ENCODE results near the gene SMG9.

The SMG9 gene

GRCh38 chr19:43779820-43780219, 25.1 kb upstream of the SMG9 start:
- peaks cover 7% of the 10 kb centered on the region for H3K4me1 ChIP-seq (ENCODE audit: control insufficient read depth, insufficient read depth, low read length)
- POLR2A ChIA-PET, result interaction anchor here (0.8 kb wide), 1 partner anchor 47 kb away, joined by 3 read pairs; the partner anchor contains the start of gene ZNF283
- CTCF ChIA-PET, result interaction anchor here (1.0 to 17.4 kb wide), 4 partner anchors 10 to 225 kb away, joined by 3 to 203 read pairs (median 90); no protein-coding TSS in a partner anchor
- H3K9me3 ChIP-seq (ENCODE audit: control insufficient read depth, insufficient read depth, low read depth, low read length), result no peaks in the 10 kb centered on the region
- no peak overlapping the region for H3K4me3 ChIP-seq (ENCODE audit: low read depth, low read length)
- H3K36me3 ChIP-seq (ENCODE audit: control insufficient read depth in 2 of 2, insufficient read depth in 1 of 2, low read length in 2 of 2), result no peaks in the 10 kb centered on the region
- TF ChIP-seq ZNF561 (tag by site-specific recombination; IDR thresholded peaks at IDR 0.05; ENCODE audit: borderline replicate concordance) (no peak), PRDM10 (tag by site-specific recombination; IDR thresholded peaks at IDR 0.05) (no peak), ZNF280D (tag by site-specific recombination; IDR thresholded peaks at IDR 0.05) (no peak), KLF8 (tag by site-specific recombination; IDR thresholded peaks at IDR 0.05) (no peak), ZNF626 (tag by site-specific recombination; IDR thresholded peaks at IDR 0.05) (no peak), ZNF24 (tag by site-specific recombination; IDR thresholded peaks at IDR 0.05) (no peak), GLIS1 (tag by site-specific recombination; IDR thresholded peaks at IDR 0.05) (peak; percentile 43; the same call in 1 of the 2 replicates), GLIS2 (tag by site-specific recombination; IDR thresholded peaks at IDR 0.05) (0 out of 2 replicates have a peak, but pooled peaks have one; percentile 14)
- TF ChIP-seq, protein P1, sequence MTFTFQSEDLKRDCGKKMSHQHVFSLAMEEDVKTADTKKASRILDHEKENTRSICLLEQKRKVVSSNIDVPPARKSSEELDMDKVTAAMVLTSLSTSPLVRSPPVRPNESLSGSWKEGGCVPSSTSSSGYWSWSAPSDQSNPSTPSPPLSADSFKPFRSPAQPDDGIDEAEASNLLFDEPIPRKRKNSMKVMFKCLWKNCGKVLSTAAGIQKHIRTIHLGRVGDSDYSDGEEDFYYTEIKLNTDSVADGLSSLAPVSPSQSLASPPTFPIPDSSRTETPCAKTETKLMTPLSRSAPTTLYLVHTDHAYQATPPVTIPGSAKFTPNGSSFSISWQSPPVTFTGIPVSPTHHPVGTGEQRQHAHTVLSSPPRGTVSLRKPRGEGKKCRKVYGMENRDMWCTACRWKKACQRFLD (tag by site-specific recombination; IDR thresholded peaks at IDR 0.05), result no peak
- no peak overlapping the region for H3K27ac ChIP-seq (ENCODE audit: extremely low read depth, low read depth, low read length)

DNA sequence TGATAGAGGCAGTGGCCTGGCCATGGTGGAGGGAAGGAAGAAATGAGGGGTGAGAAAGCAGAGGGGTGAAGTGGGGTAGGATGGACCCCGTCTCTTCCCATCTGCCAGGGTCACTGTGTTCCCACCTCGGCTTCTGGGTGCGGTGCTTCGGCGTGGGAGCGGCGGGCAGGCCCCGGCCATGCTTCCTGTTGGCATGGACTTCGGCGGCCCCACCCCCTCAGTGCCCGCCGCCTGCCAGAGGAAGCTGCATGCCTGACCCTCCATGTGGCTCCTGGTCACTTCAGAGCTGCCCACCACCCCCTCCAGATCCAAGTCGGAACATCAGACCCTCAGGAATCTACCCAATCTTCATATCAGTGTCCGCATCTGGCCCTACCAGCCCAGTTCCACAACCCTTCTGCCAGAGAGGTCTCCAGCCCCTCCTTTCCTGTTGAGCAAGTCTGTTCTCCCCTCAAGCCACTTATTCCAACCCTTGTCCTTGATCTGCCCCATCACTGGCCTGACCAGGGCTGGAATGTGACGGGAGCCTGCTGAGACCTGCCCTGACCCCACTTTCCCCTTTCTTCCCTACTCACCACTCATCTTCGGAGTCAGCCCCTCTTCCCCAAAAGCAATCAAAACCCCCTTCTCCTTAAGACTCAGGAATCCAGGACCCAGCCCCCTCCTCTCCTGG, 24.5 kb upstream of the SMG9 start:
- POLR2A ChIA-PET, result interaction anchor here (0.8 to 2.0 kb wide), 3 partner anchors 25 to 48 kb away, joined by 3 to 6 read pairs (median 3); partner anchors contain the start of genes SMG9 and ZNF283
- CTCF ChIA-PET, result interaction anchor here (0.7 to 17.4 kb wide), 6 partner anchors 13 to 260 kb away, joined by 3 to 203 read pairs (median 4); no protein-coding TSS in a partner anchor
- TF ChIP-seq PRDM1 (tag by site-specific recombination; IDR thresholded peaks at IDR 0.05) (no peak), ZNF747 (tag by site-specific recombination; IDR thresholded peaks at IDR 0.05) (no peak), ZNF776 (tag by site-specific recombination; IDR thresholded peaks at IDR 0.05; ENCODE audit: borderline replicate concordance) (0 out of 2 replicates have a peak, but pooled peaks have one; percentile 39), ZBTB17 (tag by site-specific recombination; IDR thresholded peaks at IDR 0.05) (no peak), BCL6B (tag by site-specific recombination; IDR thresholded peaks at IDR 0.05) (no peak), ZNF112 (tag by site-specific recombination; IDR thresholded peaks at IDR 0.05) (no peak), ZNF16 (tag by site-specific recombination; IDR thresholded peaks at IDR 0.05; ENCODE audit: low read depth) (no peak), MZF1 (tag by site-specific recombination; IDR thresholded peaks at IDR 0.05; ENCODE audit: borderline replicate concordance) (no peak), ZNF404 (tag by site-specific recombination; IDR thresholded peaks at IDR 0.05) (no peak), ZNF600 (tag by site-specific recombination; IDR thresholded peaks at IDR 0.05) (peak; percentile 78)
- TF ChIP-seq, protein P2, sequence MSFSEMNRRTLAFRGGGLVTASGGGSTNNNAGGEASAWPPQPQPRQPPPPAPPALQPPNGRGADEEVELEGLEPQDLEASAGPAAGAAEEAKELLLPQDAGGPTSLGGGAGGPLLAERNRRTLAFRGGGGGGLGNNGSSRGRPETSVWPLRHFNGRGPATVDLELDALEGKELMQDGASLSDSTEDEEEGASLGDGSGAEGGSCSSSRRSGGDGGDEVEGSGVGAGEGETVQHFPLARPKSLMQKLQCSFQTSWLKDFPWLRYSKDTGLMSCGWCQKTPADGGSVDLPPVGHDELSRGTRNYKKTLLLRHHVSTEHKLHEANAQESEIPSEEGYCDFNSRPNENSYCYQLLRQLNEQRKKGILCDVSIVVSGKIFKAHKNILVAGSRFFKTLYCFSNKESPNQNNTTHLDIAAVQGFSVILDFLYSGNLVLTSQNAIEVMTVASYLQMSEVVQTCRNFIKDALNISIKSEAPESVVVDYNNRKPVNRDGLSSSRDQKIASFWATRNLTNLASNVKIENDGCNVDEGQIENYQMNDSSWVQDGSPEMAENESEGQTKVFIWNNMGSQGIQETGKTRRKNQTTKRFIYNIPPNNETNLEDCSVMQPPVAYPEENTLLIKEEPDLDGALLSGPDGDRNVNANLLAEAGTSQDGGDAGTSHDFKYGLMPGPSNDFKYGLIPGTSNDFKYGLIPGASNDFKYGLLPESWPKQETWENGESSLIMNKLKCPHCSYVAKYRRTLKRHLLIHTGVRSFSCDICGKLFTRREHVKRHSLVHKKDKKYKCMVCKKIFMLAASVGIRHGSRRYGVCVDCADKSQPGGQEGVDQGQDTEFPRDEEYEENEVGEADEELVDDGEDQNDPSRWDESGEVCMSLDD (tag by site-specific recombination; IDR thresholded peaks at IDR 0.05), result peak; percentile 38; the same call in 1 of the 2 replicates

More for the DNA sequence above, 24.5 kb upstream of the SMG9 start:
- H3K27ac ChIP-seq (ENCODE audit: extremely low read depth, low read depth, low read length), result no peak overlapping the region
- no peaks in the 10 kb centered on the region for H3K9me3 ChIP-seq (ENCODE audit: control insufficient read depth, insufficient read depth, low read depth, low read length)
- peaks cover 10% of the 10 kb centered on the region for H3K4me1 ChIP-seq (ENCODE audit: control insufficient read depth, insufficient read depth, low read length)
- H3K4me3 ChIP-seq (ENCODE audit: low read depth, low read length), result no peak overlapping the region
- H3K36me3 ChIP-seq (ENCODE audit: control insufficient read depth in 2 of 2, insufficient read depth in 1 of 2, low read length in 2 of 2), result no peaks in the 10 kb centered on the region
